H9 (cell line): ENCODE measurements around the gene EPC1. TPM values are rescaled to one million over a fixed set of nuclear protein-coding genes. Genes with fewer than 3 reads are reported as not detected.
A peak's percentile ranks its signal among the peaks of the same experiment; 100 is the strongest.

ENCODE experiments used
- DNase-seq: peaks from one replicate; pipeline ENCODE4 v3.0.0-alpha.2; 2017
- H2AFZ ChIP-seq: one replicate; pipeline ENCODE4 v1.6.1; 2013; ENCODE audit warnings: mild to moderate bottlenecking, low read length, control low read depth, moderate library complexity
- H2AK5ac ChIP-seq: 2 replicates; pipeline ENCODE4 v1.6.1; 2013; ENCODE audit warnings: low read length, control low read depth, mixed read lengths; ENCODE audit not compliant: insufficient read length
- H2BK120ac ChIP-seq: one replicate; pipeline ENCODE4 v1.6.1; 2013; ENCODE audit warnings: low read depth, mild to moderate bottlenecking, low read length, control low read depth, inconsistent platforms; ENCODE audit not compliant: poor library complexity, severe bottlenecking
- H2BK12ac ChIP-seq: 2 replicates; pipeline ENCODE4 v1.6.1; 2013; ENCODE audit warnings: low read length, control low read depth, mixed read lengths, low read depth; ENCODE audit not compliant: insufficient read length
- H2BK15ac ChIP-seq: 2 replicates; pipeline ENCODE4 v1.6.1; 2013; ENCODE audit warnings: low read depth, low read length, control low read depth
- H2BK20ac ChIP-seq: one replicate; pipeline ENCODE4 v1.6.1; 2013; ENCODE audit warnings: low read depth, mild to moderate bottlenecking, low read length, control low read depth, inconsistent platforms; ENCODE audit not compliant: poor library complexity, severe bottlenecking
- H2BK5ac ChIP-seq: 2 replicates; pipeline ENCODE4 v1.6.1; 2013; ENCODE audit warnings: low read length, control low read depth, mixed read lengths; ENCODE audit not compliant: insufficient read length
- H3K14ac ChIP-seq: 2 replicates; pipeline ENCODE4 v1.6.1; 2013; ENCODE audit warnings: low read length, control low read depth; ENCODE audit not compliant: insufficient read depth
- H3K18ac ChIP-seq: 2 replicates; pipeline ENCODE4 v1.6.1; 2013; ENCODE audit warnings: low read depth, mild to moderate bottlenecking, mixed read lengths, low read length, control low read depth; ENCODE audit not compliant: insufficient read length
- H3K23ac ChIP-seq: 2 replicates; pipeline ENCODE4 v1.6.1; 2013; ENCODE audit warnings: low read length, control low read depth, mixed read lengths, low read depth; ENCODE audit not compliant: insufficient read length
- H3K23me2 ChIP-seq: 2 replicates; pipeline ENCODE4 v1.6.1; 2013; ENCODE audit warnings: low read depth, mild to moderate bottlenecking, mixed read lengths, low read length, control low read depth; ENCODE audit not compliant: insufficient read length, poor library complexity, severe bottlenecking
- H3K27ac ChIP-seq: 2 replicates; pipeline ENCODE4 v1.5.1; 2013; ENCODE audit warnings: low read length, control low read depth, mixed read lengths, low read depth; ENCODE audit not compliant: insufficient read length
- H3K27me3 ChIP-seq: 2 replicates; pipeline ENCODE4 v1.6.1; 2013; ENCODE audit warnings: low read length, control low read depth, inconsistent platforms; ENCODE audit not compliant: insufficient read depth
- H3K4ac ChIP-seq: 2 replicates; pipeline ENCODE4 v1.6.1; 2013; ENCODE audit warnings: low read depth, mild to moderate bottlenecking, control low read depth, inconsistent platforms, low read length, moderate library complexity
- H3K4me1 ChIP-seq: 2 replicates; pipeline ENCODE4 v1.6.1; 2013; ENCODE audit warnings: low read length, control low read depth, inconsistent platforms; ENCODE audit not compliant: insufficient read depth
- H3K4me2 ChIP-seq: 2 replicates; pipeline ENCODE4 v1.6.1; 2013; ENCODE audit warnings: low read length, control low read depth, mixed read lengths; ENCODE audit not compliant: insufficient read length, insufficient read depth
- H3K56ac ChIP-seq: 2 replicates; pipeline ENCODE4 v1.6.1; 2013; ENCODE audit warnings: low read depth, mild to moderate bottlenecking, mixed read lengths, low read length, control low read depth; ENCODE audit not compliant: insufficient read length
- H3K79me1 ChIP-seq: 2 replicates; pipeline ENCODE4 v1.6.1; 2013; ENCODE audit warnings: low read depth, mild to moderate bottlenecking, moderate library complexity, low read length, control low read depth, inconsistent platforms; ENCODE audit not compliant: insufficient read depth, poor library complexity, severe bottlenecking
- H3K79me2 ChIP-seq: 2 replicates; pipeline ENCODE4 v1.6.1; 2013; ENCODE audit warnings: low read length, control low read depth, inconsistent platforms; ENCODE audit not compliant: insufficient read depth
- H3K9ac ChIP-seq: 2 replicates; pipeline ENCODE4 v1.6.1; 2013; ENCODE audit warnings: low read length, control low read depth, mixed read lengths; ENCODE audit not compliant: insufficient read length; ENCODE audit errors: extremely low read depth
- H3K9me3 ChIP-seq: one replicate; pipeline ENCODE4 v1.6.1; 2013; ENCODE audit warnings: low read depth, low read length, inconsistent platforms; ENCODE audit not compliant: control insufficient read depth
- H3T11ph ChIP-seq: one replicate; pipeline ENCODE4 v1.6.1; 2013; ENCODE audit warnings: mild to moderate bottlenecking, low read length, control low read depth, inconsistent platforms
- H4K20me1 ChIP-seq: one replicate; pipeline ENCODE4 v1.6.1; 2013; ENCODE audit not compliant: control insufficient read depth, insufficient read length, insufficient read depth
- H4K5ac ChIP-seq: 2 replicates; pipeline ENCODE4 v1.6.1; 2013; ENCODE audit warnings: low read depth, mild to moderate bottlenecking, mixed read lengths, low read length, control low read depth; ENCODE audit not compliant: insufficient read length
- H4K8ac ChIP-seq: replicated peaks from 2 replicates; pipeline ENCODE4 v1.6.1; 2013; ENCODE audit warnings: low read length, control low read depth, mixed read lengths, low read depth; ENCODE audit not compliant: insufficient read length
- H4K91ac ChIP-seq: 2 replicates; pipeline ENCODE4 v1.6.1; 2013; ENCODE audit warnings: low read depth, mild to moderate bottlenecking, moderate library complexity, mixed read lengths, low read length, control low read depth; ENCODE audit not compliant: insufficient read length
- H3K27ac Mint-ChIP-seq, 3 experiments: 2 replicates in 2 of 3; 3 replicates in 1 of 3; pipeline ENCODE4 v1.8.0; 2020 to 2021; ENCODE audit warnings: mixed read lengths in 3 of 3, mild to moderate bottlenecking in 1 of 3, moderate library complexity in 1 of 3
- H3K27me3 Mint-ChIP-seq: 2 replicates; pipeline ENCODE4 v1.8.0; 2021; ENCODE audit warnings: low read depth, mild to moderate bottlenecking, moderate library complexity, mixed read lengths
- H3K36me3 Mint-ChIP-seq, 3 experiments: 2 replicates in 2 of 3; 3 replicates in 1 of 3; pipeline ENCODE4 v1.8.0; 2020 to 2021; ENCODE audit warnings: low read depth in 3 of 3, mixed read lengths in 3 of 3; ENCODE audit not compliant: insufficient read depth in 1 of 3
- H3K4me1 Mint-ChIP-seq, 2 experiments: 2 replicates each; pipeline ENCODE4 v1.8.0; 2020; ENCODE audit warnings: mixed read lengths in 2 of 2
- H3K4me3 Mint-ChIP-seq, 2 experiments: 2 replicates in 1 of 2; 3 replicates in 1 of 2; pipeline ENCODE4 v1.8.0; 2020 to 2021; ENCODE audit warnings: mild to moderate bottlenecking in 2 of 2, mixed read lengths in 2 of 2, moderate library complexity in 1 of 2
- H3K9me3 Mint-ChIP-seq, 2 experiments: 2 replicates in 1 of 2; 3 replicates in 1 of 2; pipeline ENCODE4 v1.8.0; 2020; ENCODE audit warnings: mild to moderate bottlenecking in 2 of 2, mixed read lengths in 2 of 2, moderate library complexity in 1 of 2
- WGBS: extraction: QIAGEN DNeasy Blood & Tissue Kit; methylation state at CpG from one replicate; pipeline ENCODE4 v1.1.7; 2013; ENCODE audit warnings: missing lambda C conversion rate, low lambda C conversion rate, mixed read lengths; ENCODE audit not compliant: insufficient read length; ENCODE audit errors: extremely low coverage; 5-methylcytosine and 5-hydroxymethylcytosine counted together
- total RNA-seq: library from RNA; stranded (reverse); gene quantifications from 2 replicates; pipeline ENCODE4 v1.2.1, GENCODE V29; 2021
- TF ChIP-seq, protein P1 (sequence below): fragments of 200-600 bp; sonication (generic); conservative IDR thresholded peaks from 3 replicates; pipeline ENCODE4 v1.8.0; 2021; ENCODE audit warnings: antibody characterized with exemption, mild to moderate bottlenecking

The EPC1 gene
- total RNA-seq, 1 experiment from 2014 or later = 32.5 TPM

DNA sequence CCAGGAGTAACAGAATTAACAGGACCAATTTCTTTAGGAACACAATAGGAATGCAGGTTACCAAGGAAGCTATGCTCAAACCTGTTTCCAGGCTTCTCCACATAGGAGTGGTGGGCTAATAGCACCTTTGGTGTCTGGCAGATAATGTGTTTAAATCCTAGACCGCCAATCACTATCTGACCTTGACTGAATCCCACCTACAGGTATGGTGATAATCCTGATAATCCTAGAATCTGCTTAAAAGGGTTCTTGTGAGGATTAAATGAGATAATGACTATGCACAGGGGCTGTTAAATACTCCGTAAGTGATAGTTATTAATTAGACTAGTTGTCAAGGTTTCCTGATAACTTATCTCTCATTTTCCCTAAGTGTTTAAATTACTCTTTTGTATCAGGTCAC, 81.2 kb downstream of the EPC1 start:
- no peak overlapping the region for H3K14ac ChIP-seq
- H3K79me2 ChIP-seq = no peaks in the 10 kb centered on the region
- H2BK20ac ChIP-seq = no peak overlapping the region
- H4K20me1 ChIP-seq = no peaks in the 10 kb centered on the region
- WGBS = no CpG with 5 or more reads among the region's 2 CpGs
- H3K23ac ChIP-seq = no peak overlapping the region
- no peak overlapping the region for H4K8ac ChIP-seq
- no peak overlapping the region for H3K27ac ChIP-seq
- no peak overlapping the region for H2AFZ ChIP-seq
- H3K56ac ChIP-seq = no peak overlapping the region
- Mint-ChIP-seq H3K4me1 (peaks cover 49 to 60% of the 10 kb centered on the region in 2 experiments), H3K4me3 (no peak overlapping the region), H3K36me3 (peaks cover 6 to 34% (median 23%) of the 10 kb centered on the region in 3 experiments; a peak in 6 of 7 replicates), H3K9me3 (no peaks in the 10 kb centered on the region), H3K27me3 (no peaks in the 10 kb centered on the region), H3K27ac (peak overlapping the region in 1 of 3 experiments; percentile 99; a peak in 1 of 7 replicates)
- no peak overlapping the region for H3K4ac ChIP-seq
- no peaks in the 10 kb centered on the region for H3K23me2 ChIP-seq
- no peaks in the 10 kb centered on the region; the same call in 1 of the 2 replicates for H3K4me1 ChIP-seq
- H2BK5ac ChIP-seq = no peak overlapping the region
- H3K18ac ChIP-seq = no peak overlapping the region
- no peak overlapping the region for H4K91ac ChIP-seq
- H3K27me3 ChIP-seq = peaks cover 4% of the 10 kb centered on the region; the same call in 1 of the 2 replicates
- no peak overlapping the region for H4K5ac ChIP-seq
- H3K9me3 ChIP-seq = no peaks in the 10 kb centered on the region
- H3K79me1 ChIP-seq = no peaks in the 10 kb centered on the region
- H3T11ph ChIP-seq = no peak overlapping the region
- no peak overlapping the region for H2BK12ac ChIP-seq
- H2BK120ac ChIP-seq = no peak overlapping the region
- DNase-seq = no peak
- TF ChIP-seq, protein P1, sequence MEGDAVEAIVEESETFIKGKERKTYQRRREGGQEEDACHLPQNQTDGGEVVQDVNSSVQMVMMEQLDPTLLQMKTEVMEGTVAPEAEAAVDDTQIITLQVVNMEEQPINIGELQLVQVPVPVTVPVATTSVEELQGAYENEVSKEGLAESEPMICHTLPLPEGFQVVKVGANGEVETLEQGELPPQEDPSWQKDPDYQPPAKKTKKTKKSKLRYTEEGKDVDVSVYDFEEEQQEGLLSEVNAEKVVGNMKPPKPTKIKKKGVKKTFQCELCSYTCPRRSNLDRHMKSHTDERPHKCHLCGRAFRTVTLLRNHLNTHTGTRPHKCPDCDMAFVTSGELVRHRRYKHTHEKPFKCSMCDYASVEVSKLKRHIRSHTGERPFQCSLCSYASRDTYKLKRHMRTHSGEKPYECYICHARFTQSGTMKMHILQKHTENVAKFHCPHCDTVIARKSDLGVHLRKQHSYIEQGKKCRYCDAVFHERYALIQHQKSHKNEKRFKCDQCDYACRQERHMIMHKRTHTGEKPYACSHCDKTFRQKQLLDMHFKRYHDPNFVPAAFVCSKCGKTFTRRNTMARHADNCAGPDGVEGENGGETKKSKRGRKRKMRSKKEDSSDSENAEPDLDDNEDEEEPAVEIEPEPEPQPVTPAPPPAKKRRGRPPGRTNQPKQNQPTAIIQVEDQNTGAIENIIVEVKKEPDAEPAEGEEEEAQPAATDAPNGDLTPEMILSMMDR = no peak
- H2AK5ac ChIP-seq = no peak overlapping the region
- H3K9ac ChIP-seq = no peak overlapping the region
- H3K4me2 ChIP-seq = no peak overlapping the region
- H2BK15ac ChIP-seq = no peak overlapping the region
